H54 (cell line): ENCODE measurements around the gene SLC1A4.
"Not testable (repeated sequence)": the region's sequence is repeated elsewhere in the genome, so short reads cannot be mapped to it uniquely, and the experiment has no call there.

Experiments used
- DNase-seq: peaks from one replicate; pipeline ENCODE4 v3.0.0; 2011; ENCODE audit warnings: low spot score, mixed read lengths; ENCODE audit not compliant: insufficient read length
- FAIRE-seq: peaks from 3 replicates; lab custom pipeline; 2011; peaks lifted over from hg19 to GRCh38; lab: Jason Lieb, UNC
- POLR2A ChIP-seq: IDR thresholded peaks from 2 replicates; pipeline ENCODE4 v1.6.1; 2011; ENCODE audit warnings: low read depth, mild to moderate bottlenecking, low read length

Gene SLC1A4

DNA sequence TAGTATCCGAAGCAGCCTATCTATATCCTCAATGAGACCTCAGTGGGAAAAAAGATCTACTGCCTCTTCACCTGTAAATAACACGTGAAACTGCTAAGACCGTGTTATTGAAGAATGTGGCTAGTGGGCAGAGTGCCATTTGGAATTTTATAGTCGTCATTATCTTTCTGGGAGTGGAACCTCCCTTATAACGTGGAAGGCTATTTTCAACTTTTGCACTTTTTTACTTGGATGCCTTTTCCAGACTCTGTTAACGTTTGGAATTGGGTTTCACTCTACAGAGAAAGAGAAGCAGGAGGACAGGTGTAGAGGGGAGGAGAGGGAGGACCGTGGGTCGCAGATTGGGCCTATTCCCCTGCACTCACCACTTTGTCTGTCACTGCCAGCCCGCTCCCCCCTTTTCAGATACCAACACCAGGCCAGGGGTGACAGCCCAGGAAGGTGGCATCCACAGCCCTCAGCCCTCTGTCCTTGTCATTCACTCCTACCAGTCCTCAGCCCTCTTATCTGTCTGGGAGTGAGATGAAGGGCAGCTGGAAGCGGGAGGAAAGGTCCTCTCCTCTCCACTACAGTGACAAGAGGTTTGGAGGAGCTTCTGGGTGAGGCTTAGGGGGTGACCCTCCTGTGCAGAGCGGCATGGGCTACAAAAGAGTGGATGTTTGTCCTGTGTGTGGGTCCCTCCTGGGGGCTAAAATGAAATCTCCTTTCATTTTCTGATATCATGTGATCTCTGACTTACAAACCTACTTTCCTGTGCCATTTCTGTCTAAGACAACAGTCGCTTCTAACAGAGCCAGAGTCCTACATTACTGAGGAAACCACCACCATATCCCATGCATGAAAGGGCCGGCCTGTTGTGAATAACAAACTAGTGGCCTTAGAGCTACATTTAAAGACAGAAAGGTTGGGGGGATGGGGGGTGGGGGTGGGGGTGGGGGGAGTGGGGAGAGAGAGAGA lies 43.1 kb downstream of the SLC1A4 start:
- FAIRE-seq (no peak), DNase-seq (no peak)
- no peak for TF ChIP-seq POLR2A

DNA sequence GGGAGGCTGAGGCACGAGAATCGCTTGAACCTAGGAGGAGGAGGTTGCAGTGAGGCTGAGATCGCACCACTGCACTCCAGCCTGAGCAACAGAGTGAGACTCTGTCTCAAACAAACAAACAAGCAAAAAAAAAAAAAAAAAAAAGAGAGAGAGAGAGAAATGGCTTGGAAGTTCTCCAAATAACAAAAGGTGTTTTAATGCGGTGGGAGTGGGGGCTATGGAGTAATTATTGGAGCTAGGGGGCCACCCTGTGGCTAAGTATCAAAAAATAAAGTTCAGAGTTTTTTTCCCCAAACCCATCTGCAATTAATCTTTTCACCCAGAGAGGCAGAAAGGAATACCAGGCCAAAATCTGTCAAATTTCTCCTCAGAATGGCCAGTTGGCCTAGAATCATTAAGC lies 44.0 kb downstream of the SLC1A4 start:
- FAIRE-seq, result no peak
- DNase-seq, result no peak
- no peak for TF ChIP-seq POLR2A

DNA sequence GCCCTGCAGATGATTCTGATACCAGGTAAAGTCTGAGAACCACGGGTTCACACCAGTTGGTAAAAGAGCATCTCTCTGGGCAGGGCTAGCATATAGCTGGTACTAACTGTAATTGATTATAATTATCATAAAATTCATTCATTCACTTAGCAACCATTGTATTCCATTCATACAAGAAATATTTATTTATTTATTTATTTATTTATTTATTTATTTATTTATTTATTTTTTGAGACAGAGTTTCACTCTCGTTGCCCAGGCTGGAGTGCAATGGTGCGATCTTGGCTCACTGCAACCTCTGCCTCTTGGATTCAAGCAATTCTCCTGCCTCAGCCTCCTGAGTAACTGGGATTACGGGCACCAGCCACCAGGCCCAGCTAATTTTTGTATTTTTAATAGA lies 44.5 kb downstream of the SLC1A4 start:
- FAIRE-seq, result not testable (repeated sequence)

DNA sequence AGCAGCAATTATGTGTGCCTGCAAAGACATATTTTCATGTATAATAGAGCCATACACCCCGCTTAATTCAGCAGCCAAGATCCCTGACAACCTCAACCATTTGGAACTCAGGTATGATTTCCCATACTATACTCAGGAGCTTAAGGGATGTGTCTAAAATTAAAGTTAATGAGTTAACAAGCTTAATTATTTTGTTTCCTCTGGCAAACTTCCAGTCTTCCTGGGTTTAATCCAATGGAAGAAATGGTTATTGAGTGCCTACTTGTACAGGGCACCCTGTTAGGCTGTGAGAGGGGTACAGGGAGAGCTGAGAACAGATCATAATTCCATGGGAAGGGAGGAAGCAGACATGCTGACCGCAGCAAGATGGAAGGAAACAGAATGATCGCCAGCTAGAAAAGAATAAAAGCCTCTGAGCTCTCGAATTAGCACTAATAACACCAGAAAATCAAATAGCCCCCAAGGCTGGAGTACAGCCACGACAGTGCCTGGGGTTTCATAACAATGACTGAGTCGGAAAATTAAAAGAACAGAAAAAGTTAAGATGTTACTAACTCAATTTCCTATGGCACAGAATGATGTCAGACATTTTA lies 46.2 kb downstream of the SLC1A4 start:
- no peak for TF ChIP-seq POLR2A
- no peak for FAIRE-seq
- DNase-seq, result no peak

More for the DNA sequence above, 44.5 kb downstream of the SLC1A4 start:
- not testable (repeated sequence) for DNase-seq

DNA sequence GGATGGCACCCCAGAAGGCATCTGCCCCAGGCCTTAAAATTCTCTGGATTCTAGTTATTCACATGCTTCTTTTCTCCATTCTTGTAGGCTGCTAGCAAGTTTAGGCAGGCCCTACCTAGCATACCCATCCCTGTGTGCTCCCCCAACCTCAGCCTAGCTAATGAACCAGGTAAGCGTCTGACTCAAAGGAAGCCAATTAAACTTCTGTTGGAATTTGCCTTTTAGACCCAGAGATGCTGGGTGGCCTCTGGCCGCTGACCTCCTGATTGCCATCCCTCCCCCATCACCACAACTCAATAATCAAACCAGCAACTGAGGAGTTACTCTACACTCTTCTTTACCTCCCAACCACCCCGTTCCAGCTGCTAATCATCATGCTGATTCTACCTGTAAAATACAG lies 48.0 kb downstream of the SLC1A4 start:
- FAIRE-seq (no peak), DNase-seq (no peak)
- TF ChIP-seq POLR2A, result no peak

DNA sequence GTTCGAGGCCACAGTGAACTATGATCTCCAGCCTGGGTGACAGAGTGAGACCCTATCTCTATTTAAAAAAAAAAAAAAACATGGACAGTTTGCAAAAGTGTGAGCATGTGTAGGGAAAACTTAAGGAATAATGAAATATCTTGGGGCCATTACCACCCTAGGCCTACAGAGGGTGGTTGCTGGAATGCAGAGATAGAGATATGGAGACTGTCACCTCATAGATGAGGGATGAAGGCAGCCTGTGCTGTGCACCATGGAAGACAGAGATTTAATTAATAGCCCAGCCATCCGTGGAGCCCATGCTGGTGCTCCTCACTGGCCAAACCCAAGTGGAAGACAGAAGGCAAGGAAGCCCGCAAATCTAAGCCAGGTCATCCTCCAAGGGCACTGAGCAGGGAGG lies 50.4 kb downstream of the SLC1A4 start:
- no peak for TF ChIP-seq POLR2A
- DNase-seq (no peak), FAIRE-seq (no peak)

DNA sequence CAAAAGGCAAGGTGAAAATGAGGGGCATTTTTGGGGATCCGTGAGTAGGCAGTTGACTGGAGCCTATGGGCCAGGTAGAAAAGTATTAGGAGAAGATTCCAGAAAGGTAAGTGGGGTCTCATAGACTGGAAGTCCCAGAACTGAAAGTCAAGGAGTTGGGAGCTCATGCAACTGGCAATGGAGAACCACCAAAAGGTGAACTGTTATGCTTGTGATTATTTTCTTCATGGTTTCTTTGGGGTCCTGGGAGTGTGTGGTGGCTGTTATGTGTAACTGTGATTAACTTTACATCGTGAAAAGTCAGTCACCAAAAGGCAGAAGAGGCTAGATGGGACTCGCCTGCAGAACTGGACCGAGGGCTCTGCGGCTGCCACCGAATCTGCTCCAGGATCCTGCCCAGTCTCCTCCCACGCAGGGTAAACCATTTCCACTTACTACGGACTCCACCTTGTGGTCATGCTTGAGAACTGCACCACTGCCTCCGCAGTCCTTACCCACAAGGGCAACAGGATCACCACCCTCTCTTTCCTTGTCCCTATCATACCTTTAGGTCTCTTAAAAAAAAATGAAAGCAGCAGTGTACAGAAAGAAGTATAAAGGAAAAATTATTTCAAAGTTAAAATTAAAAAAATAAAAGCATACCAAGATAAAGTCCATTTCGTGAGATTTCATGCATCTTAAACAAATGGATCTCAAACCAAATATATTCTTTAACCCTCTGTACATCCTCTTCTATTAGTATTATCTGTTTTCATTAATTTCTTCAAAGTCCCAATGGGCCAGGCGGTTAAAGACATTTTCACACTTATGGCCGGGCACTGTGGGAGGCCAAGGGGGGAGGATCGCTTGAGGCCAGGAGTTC lies 51.4 kb downstream of the SLC1A4 start:
- DNase-seq, result peak; percentile 80
- TF ChIP-seq POLR2A, result no peak
- FAIRE-seq, result peak; percentile 74

DNA sequence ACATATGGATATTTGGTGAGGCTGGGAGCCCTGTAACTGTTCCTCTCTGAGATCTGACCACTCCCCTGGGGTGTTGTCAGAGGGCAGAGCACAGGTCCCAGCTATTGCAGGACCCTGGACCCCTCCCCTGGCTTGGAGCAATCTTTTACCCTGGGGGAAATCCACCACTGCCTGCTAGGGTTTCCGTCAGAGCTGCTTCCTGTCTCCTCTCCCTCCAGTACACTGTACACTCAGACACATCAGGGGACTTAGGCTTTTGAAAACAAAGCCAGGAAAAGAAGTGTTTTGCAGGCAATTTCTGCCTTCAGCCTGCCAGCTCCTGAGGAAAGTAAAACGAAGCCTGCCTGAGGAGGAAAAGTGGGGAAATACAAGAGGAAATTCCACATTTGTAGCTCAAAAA lies 53.8 kb downstream of the SLC1A4 start:
- no peak for TF ChIP-seq POLR2A
- DNase-seq, result no peak
- FAIRE-seq, result no peak

DNA sequence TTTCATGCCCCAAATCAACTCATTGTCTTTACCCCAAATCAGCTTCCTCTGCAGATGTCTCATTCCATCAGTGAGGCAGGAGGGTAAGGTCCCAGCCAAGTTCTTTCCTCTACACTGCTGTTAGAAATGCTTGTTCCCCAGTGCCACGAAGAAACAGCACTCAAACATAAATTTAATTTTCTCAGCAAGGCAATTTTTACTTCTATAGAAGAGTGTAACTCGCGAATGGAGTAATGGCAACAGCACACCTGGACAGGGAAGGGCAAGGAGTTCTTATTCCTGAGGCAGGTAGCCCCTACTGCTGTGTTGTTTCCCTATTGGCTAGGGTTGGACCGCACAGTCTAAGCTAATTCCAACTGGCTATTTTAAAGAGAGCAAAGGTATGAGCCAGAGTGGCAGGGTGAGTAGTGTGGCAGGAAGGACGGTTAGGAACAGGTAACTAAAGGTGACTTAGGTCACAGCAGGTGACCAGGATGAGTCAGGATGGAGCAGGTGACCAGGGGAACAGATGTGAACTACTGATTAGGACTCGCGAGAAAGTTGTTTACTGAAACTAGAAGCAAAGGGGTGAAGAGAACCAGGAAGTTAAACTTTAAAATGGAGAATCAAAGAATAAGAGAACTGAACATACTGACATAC lies 55.0 kb downstream of the SLC1A4 start:
- DNase-seq (no peak), FAIRE-seq (no peak)
- no peak for TF ChIP-seq POLR2A

DNA sequence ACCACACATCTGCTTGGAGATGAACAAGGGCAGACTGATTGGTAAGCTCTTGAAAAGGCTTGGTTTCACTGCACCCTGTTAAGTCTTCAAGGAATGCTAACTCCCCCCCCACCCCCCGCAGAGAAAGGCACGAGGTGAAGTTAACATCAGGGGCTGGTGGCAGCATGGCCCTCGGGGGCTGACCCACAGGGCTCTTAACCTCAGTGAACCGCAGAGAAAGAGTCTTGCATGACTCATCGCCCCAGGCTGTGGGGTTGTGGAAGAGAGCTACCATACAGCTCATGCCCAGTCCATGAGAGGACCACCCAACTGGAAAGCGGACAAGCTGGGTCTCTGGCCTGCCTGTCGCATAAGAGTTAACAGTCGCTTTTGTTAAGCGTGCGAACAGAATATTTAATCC lies 56.5 kb downstream of the SLC1A4 start:
- FAIRE-seq (no peak), DNase-seq (no peak)
- no peak for TF ChIP-seq POLR2A

DNA sequence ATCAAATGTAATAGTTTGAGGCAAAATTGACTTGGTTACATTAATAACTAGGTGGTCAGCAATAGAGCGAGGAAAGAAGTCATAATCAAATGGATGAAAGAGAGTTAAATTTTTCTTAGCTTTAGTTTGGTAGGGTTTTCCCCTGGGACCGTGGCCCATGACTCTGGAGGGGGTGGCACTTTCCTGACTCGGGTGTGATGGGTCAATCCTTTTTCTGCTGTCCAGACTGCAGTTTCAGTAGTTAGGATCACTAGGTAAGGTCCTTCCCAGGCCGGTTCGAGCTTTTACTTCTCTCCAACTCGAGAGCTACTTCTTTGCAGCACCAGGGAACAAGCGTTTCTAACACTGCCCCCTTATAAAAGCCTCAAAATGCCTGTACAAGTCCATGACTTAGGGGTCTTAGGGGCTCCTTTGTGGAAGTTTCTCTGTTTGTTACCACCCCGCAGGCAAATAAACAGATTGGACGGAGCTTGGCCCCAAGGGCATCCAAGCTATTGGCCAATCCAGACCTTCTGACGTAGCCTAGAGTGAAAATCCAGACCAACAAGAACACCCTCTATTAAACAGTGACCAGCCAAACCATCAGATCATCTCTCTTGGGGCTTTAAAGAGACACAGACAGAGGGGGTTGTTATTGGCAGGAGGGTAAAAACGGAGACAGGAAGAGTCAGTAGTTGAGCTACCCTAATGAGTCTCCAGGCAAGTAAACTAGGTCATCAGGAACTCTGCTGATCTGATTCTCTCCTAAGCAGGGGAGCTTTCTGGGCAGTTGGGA lies 57.6 kb downstream of the SLC1A4 start:
- no peak for FAIRE-seq
- no peak for TF ChIP-seq POLR2A

DNA sequence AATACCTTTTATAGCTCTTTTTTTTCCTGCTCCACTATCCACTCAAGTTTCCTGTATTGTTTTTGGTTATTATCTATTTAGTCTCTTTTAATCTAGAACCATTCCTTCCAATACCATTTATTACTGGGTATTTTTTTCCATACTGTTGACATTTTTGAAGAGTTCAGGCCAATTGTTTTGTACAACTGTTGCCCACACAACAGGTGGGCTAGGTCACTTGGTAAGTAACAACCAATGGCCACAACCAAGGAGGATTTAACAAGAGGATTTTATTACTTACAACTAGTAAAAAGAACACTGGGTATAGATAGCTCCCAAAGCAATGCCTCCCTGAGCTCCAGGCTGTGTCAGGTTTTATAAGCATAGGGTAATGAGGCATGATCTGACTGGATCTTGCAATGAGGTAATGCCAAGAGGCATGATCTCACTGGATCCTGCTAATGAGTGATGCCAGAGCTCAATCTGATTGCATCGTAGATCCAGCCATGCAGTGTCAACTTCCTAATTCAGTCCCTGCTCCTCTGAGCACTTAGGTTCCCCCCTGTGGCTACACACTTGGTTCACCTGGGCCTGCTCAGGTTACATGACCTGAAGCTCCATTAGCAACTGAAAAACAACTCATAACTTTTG lies 59.9 kb downstream of the SLC1A4 start:
- no peak for FAIRE-seq
- no peak for TF ChIP-seq POLR2A
- DNase-seq, result no peak

More for the DNA sequence above, 57.6 kb downstream of the SLC1A4 start:
- no peak for DNase-seq
